OCI-M2 (cell line): ENCODE measurements around the gene FZD2.
"Not testable (repeated sequence)": the region's sequence is repeated elsewhere in the genome, so short reads cannot be mapped to it uniquely, and the experiment has no call there.

Experiments used
- DNase-seq: peaks from one replicate; lab custom pipeline; 2025; ENCODE audit not compliant: unreplicated experiment; lab: John Stamatoyannopoulos, UW

FZD2 gene

DNA sequence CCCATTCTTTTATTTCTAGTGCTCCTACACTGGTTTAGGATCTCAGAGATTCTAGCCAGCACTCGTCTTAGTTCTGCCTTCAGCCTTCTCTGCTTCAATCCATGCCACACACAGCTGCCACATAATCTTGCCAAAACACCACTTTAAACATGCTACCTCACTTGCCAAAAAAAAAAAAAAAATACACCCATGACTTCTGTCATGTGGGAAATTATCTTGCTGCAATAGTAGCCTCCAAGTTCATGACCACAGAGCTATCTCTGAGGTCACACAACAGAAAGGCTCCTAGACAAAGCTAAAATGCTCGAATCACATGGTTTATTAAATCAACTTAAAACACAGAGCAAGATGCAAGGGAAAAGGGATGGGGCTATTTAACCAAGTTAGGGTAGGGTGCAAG, 18.1 kb downstream of the FZD2 start:
- DNase-seq: no peak

DNA sequence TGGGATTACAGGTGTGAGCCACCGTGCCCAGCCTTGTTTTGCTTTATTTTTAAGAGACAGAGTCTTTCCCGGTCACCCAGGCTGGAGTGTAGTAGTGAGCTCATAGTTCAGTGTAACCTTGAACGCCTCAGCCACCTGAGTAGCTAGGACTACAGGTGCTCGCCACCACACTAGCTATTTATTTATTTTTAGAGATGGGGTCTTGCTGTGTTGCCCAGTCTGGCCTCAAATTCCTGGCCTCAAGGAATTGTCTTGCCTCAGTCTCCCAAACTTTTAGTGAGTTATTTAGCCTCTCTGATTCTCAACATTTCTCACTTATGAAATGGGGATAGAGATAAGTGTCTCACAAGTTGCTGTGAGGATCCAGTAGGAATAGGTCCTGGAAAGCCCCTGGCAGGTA, 21.7 kb downstream of the FZD2 start:
- DNase-seq: no peak

DNA sequence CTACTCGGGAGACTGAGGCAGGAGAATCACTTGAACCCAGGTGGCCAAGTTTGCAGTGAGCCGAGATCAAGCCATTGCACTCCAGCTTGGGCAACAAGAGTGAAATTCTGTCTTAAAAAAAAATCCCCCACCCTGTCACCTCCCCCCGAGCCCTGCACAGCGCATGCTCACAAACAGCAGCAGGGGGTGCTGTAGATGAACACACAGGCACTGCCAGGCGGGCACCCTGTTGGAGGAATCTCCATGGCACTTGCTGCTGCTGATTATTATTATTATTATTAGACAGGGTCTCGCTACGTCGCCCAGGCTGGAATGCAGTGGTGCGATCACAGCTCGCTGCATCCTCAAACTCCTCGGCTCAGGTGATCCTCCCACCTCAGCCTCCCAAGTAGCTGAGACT, 24.6 kb downstream of the FZD2 start:
- no peak for DNase-seq

DNA sequence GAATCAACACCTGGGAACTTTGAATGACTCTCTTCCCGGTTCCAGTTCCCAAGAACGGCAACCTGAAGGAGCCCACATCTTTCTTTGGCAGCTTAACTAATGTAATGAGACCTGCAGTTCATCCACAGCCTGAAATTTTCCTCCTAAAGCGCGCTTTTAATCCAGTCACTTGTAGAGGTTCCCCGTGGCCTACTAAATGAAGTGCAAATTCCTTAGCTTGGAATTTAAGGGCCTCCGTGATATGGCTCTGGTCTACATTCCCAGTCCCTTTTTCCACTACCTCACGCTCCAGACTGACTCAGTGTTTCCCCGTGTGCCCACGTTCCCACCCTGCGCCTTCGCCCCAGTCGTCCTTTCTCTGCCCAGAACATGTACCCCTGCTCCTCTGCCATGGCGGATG, 27.2 kb downstream of the FZD2 start:
- no peak for DNase-seq

DNA sequence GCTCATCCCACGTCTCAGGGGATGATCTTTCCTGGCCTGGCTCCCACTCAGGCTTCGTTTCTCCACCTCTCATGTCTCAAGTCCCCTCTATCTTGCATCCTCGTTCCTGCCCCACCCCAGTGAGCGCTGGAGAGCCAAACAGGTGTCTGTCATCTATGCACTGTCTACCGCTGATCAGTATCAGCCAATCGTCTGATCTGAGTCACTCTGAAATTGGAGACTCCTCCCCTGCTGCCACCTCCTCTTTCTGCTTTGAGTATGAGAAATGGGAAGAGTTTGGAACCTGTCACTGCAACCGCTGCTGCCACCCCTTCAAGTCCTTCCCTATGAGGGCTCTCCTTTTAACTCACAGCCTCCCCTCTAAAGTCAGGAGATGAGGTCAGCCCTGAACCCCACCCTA, 28.0 kb downstream of the FZD2 start:
- no peak for DNase-seq

DNA sequence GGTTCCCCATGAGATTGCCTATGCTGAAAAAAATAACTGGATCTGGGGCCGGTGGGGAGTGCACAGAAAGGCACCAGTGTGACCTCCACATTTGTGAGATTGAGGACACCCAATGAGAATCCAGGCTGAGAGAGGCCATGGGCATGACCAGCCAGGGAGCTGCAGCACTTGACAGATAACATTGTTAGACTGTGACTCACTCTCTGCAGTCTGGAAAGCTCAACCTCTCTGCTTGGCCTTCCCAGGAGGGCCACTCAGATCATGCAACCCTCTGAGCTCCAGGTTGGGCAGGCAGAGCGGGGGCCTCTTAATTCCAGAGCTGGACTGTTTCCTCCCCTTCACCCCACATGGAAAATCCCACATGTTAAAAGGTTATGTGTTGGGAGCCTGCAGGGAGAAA, 30.1 kb downstream of the FZD2 start:
- DNase-seq: no peak

DNA sequence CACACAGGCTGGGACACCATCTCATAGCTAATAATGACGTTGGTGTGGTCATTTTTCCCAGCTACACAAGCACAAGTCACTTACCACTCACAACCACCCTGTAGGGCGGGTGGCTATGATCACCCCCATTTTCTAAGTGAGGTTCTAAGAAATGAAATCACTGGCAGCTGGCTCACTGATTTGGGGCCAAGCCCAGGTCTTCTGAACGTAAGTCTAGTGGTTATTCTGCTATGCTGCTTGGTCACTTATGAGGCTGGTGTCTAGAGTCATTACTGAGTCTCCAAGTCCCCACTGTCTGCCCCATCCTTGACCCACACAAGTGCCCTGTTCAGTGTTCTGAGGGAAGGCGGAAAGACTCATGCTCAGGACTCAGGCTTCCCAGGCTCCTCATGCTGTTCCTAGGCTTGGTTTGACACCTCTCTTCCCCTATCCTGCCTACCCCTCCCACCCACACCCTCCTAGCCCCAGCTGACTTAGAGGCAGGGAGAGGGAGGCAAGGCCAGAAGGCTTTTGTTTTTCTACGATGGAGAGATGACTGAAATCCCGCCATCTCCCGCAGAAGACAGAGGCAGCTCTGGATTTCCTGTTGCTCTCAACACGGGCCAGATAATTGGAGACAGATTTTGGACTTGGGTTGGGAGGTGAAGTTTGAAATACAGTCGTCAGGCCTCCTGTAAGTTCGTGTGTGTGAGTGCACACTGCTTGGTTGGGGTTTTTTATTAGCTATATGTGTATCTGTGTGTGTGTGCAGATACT, 32.2 kb downstream of the FZD2 start:
- no peak for DNase-seq

DNA sequence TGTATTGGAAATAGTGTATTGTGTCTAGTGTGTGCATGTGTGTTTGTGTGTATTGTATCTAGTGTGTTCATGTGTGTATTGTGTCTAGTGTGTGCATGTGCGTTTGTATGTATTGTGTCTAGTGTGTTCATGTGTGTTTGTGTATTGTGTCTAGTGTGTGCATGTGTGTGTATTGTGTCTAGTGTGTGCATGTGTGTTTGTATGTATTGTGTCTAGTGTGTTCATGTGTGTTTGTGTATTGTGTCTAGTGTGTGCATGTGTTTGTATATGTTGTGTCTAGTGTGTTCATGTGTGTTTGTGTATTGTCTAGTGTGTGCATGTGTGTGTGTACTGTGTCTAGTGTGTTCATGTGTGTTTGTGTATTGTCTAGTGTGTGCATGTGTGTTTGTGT, 32.8 kb downstream of the FZD2 start:
- DNase-seq: not testable (repeated sequence)

DNA sequence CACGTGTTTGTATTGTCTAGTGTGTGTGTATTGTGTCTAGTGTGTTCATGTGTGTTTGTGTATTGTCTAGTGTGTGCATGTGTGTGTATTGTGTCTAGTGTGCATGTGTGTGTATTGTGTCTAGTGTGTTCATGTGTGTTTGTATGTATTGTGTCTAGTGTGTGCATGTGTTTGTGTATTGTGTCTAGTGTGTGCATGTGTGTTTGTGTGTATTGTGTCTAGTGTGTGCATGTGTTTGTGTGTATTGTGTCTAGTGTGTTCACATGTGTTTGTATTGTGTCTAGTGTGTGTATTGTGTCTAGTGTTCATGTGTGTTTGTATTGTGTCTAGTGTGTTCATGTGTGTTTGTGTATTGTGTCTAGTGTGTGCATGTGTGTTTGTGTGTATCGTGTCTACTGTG, 33.5 kb downstream of the FZD2 start:
- DNase-seq: not testable (repeated sequence)

DNA sequence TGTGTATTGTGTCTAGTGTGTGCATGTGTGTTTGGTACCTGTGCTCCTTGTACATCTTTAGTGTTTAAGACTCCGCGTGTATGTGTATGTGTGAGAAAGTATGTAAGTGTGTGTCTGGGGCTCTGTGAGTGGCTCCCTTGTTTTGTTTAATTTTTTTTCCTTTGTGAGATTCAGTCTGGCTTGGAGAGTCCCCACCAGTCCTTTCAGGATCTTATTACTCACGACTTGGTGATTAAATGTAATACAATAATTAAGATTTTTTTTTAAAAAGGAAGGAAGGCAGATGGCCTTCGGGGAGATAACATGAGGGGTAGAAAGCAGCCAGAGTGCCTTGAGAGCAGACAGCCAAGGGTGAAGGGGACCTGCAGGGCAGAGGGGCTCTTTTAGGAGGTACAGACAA, 33.9 kb downstream of the FZD2 start:
- no peak for DNase-seq

DNA sequence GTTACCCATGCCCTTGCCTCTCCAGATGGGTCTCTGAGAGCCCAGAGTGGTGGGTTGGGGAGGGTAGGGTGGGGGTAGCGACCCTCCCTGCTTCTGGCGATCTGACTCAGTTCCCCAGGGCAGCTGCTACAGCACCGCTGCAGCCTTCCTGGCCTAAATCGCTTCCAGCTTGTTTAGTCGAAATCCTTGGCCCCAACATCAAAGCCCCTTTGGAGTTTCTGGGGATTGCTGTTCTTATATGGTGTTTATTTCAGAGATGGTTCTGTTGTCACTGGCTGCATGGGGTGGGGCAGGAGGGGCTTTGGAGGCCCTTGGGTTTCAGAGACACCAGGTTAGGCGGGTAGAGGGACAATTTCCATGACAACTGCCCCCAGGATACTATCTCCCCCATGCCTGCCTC, 35.9 kb downstream of the FZD2 start:
- no peak for DNase-seq

DNA sequence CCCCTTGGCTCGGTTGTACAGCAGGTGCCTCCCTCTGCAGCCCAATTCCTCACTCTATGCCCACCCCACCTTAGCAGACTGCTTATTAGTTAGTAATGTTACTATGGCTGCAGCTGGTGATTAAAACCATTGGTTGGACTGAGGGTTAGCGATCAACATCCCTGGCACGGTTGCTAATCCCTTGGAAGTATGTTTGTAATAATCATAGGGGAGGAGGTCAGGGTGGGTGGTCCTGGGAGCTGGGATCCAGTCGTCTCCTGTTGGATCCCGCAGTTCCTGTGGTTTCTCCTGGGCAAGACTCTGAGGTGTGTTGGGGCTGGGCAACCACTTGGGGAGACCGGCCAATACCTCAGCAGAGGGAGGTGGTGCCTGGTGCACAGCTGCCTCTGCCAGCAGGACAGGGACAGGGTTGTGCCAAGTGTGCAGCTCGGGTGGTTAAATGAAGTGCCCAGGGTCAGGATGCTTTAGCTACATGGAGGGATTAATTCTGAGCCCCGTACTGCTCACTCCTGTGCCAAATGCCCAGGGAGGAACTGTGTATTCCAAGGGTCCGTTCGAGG, 38.0 kb downstream of the FZD2 start:
- no peak for DNase-seq

DNA sequence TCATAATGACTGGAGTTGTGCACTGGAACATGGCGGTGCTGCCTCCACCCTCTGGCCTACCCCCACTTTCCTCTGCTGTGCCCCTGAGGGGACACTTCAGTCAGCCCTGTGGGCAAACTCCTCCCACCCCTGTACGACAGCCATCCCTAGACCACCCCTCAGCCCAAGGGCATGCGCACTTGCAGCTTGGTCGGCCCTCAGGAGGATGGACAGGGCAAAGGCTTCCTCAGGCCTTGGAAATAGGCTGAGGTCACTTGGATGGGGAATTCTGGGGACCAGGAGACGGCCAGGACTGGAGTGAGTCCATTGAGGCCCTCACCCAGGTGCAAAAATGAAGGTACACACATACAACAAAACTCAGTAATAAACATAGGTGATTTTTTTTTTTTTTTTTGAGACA, 41.0 kb downstream of the FZD2 start:
- no peak for DNase-seq

DNA sequence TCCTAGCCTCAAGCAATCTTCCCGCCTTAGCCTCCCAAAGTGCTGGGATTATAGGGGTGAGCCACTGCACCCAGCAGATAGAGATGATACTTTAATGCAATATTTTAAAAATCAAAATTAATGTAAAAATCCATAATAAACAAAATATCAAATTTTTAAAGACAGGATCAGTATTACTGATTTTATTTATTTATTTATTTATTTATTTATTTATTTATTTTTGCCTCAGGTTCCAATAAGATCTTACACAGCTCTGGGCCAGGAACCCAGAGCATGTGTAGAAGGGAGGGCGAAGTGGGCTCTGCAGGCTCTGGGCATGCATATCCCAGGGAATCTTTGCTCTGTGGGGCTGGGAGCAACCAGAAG, 41.6 kb downstream of the FZD2 start:
- no peak for DNase-seq

DNA sequence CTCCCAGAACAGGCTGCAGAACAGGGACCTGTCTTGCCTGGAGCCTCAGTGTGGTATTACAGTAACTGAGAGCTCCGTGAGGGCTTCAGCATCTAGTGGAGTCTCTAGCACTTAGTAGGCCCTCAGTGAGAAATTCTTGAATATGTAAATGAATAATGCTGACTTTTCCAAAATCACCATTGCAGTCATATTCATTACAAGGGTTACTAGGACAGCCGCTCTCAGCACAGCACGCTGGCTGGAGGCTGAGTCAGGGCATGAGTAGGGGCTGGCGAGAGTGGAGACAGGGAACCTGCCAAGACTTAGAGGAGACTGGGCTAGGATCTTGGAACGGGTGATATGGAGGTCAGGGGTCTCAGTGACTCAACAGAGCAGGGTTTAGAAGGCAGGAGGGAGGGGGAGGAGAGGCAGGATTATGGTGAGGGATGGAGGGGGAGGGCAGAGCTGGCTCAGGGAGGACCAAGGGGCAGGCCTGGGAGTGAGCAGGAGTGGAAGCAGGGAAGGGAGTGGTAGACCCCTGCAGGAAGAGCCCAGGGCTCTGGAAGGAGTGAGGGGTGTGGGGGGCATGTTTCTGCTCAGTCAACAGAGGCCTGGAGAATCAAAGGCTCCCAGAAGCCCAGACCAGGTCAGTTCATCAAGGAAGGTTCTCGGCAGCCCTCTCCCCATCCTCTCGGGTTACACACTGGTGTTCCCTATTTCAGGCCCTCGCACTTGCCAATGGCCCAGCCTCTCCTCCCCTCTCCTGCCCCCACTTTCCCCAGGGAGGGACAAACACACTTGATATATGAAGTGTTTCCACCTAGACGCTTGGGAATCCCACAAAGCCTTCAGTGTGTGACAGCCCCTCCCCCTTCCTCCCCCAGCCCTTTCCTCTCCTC, 42.3 kb downstream of the FZD2 start:
- DNase-seq: no peak

DNA sequence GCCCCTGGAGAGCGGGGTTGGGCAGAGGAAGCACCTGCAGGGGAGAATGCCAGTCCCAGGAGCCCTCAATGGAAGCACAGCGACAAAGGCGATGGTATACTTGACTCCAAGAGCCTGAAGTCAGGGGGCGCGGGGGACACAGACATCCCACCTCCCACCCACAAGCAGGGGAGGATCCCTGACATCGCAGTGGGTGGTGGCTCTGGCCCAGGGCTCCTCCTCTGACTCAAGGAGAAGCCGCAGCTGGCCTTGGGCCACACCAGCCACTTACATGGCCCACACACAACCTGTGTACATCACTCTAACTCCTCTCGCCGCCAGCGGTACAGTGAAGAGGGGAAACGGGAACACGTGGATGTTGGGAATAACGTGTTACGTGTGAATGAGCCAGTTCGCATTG, 44.3 kb downstream of the FZD2 start:
- DNase-seq: no peak

DNA sequence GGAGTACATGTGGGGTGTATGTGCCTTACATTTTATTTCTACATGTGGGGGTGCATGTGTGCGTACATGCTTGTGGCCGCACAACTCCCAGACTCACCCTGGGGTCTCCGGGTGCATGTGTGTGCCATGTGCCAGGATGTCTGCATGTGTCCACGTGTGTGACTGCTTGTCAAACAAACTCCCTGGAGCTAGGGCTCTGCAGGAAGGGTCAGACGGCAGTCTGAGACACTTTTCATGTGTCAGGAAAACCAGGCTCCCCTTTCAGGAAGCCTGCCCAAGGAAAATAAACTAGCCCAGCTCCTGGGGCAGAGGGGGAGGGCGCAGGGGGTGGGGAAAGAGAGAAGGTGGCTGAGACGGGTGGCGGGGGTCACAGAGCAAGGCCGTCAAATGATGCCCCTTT, 44.7 kb downstream of the FZD2 start:
- no peak for DNase-seq

DNA sequence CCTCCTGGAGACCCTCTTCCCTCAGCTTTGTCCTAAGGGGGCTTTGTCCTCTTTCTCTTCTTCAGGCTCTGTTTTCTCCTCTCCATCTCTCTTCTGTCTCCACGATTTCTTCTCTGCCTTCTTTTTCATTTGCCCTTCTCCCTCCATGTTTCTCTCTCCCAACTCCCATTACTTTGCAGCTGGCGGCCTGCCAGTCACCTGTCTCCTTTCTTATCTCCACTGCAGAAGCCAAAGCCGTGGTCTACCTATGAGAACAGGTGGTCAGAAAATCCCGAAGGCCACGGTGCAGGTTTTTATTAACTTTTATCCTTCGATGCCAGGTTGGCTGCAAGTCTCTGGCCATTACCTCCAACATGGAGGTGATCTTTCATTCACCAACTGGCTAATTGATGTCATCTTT, 45.1 kb downstream of the FZD2 start:
- no peak for DNase-seq

DNA sequence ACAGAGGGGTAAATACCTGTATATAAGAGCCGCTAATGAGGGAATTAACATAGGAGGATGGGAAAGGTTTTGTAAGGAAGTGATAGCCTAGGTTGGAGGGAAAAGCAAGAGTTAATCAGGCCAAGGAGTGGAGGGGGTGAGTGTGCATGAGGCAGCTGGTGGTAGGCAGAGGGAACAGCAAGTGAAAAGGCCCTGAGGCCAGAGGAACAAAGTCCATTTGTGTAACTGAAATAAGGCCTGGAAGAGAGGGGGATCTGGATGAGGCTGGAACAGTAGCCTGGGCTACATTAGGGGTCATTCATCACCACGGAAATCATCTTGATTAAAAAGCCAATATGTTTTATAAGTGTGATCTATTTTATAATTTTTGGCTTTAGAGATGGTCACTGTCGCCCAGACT, 45.7 kb downstream of the FZD2 start:
- no peak for DNase-seq

DNA sequence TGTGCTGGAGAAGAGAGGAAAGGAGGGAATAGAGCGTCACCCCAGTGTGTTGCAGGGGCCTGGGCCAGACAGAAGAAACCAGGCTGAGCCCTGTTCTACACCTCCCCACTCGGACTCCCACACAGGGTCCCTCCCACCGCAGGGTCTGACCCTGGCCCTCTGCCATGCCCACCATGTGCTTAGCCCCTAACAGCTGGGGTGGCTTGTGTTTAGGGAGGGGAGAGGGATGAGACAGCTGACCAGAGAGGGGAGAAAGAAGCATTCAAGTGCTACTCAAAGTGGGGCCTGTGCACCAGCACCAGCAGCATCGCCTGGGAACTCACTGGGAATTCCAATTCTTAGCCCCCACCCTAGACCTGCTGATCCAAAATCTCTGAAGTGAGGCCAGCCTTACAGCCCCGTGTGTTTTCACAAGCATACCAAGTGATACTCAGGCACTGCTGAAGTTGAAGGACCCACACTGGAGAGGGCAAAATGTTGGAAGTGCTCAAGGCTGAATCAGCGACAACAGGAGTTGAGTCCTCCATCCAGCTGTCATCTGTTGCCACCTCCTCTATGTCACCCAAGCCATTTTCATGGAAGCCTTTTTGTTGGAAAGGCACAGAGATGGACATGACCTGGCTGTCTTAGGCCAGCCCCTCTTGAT, 47.0 kb downstream of the FZD2 start:
- DNase-seq: no peak

DNA sequence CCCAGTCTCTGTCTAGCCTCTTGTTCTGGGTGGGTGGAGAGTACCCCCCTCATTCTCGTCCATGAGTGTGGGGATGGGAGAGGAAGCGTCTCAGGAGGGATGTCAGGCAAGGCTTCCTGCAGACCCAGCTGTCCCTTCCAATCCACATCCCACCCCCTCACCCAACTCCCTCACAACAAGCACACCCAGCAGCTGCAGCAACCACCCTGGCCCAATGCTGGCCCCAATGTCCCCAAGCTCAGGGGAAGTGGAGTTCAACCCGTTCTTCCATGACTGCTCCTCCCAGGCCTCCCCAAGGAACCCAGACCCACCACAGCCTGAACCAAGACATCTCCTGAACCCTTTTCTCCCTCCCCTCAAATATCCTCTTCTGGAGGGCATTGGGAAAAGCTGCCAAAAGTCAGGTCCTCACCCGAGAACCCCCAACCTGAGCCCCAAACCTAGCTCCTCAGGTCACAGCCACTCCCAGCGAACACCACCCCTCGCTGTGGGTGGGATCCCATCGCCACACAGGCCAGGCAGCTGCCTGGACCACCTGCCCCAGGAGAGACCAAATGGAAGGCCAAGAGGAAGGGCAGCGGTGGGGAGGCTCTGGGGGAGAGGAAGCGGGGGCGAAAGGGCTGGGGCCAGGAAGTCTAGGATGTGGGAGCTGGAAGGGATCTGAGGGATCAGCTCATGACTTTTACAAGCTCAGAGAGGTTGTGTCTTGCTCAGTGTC, 47.6 kb downstream of the FZD2 start:
- no peak for DNase-seq
